Ishikawa (cell line): Measurements from ENCODE around the gene CYP2U1.

ENCODE experiments used
- CEBPB ChIP-seq: IDR thresholded peaks from 2 replicates; pipeline ENCODE4 v1.6.1; 2012
- CREB1 ChIP-seq: IDR thresholded peaks from 2 replicates; pipeline ENCODE4 v1.6.1; 2012; ENCODE audit warnings: low read depth
- EGR1 ChIP-seq: IDR thresholded peaks from 2 replicates; pipeline ENCODE4 v1.6.1; 2012
- EP300 ChIP-seq: IDR thresholded peaks from 2 replicates; pipeline ENCODE4 v1.6.1; 2012; ENCODE audit warnings: borderline replicate concordance
- FOXM1 ChIP-seq: IDR thresholded peaks from 2 replicates; pipeline ENCODE4 v1.6.1; 2012; ENCODE audit warnings: low read depth, borderline replicate concordance
- NFIC ChIP-seq: IDR thresholded peaks from 2 replicates; pipeline ENCODE4 v1.6.1; 2012
- RAD21 ChIP-seq: IDR thresholded peaks from 2 replicates; pipeline ENCODE4 v1.6.1; 2012; ENCODE audit warnings: low read depth
- TAF1 ChIP-seq: IDR thresholded peaks from 2 replicates; pipeline ENCODE4 v1.6.1; 2012; ENCODE audit warnings: low read depth, mild to moderate bottlenecking
- TCF12 ChIP-seq: IDR thresholded peaks from 2 replicates; pipeline ENCODE4 v1.6.1; 2012; ENCODE audit warnings: low read depth
- TEAD4 ChIP-seq: IDR thresholded peaks from 2 replicates; pipeline ENCODE4 v1.6.1; 2012
- YY1 ChIP-seq: IDR thresholded peaks from 2 replicates; pipeline ENCODE4 v1.6.1; 2012; ENCODE audit warnings: low read depth
- ZBTB7A ChIP-seq: IDR thresholded peaks from 2 replicates; pipeline ENCODE4 v1.6.1; 2012; ENCODE audit warnings: low read depth
- TF ChIP-seq, protein P1 (sequence below): IDR thresholded peaks from 2 replicates; pipeline ENCODE4 v1.6.1; 2012
- TF ChIP-seq, protein P2 (sequence below): IDR thresholded peaks from 2 replicates; pipeline ENCODE4 v1.6.1; 2012; ENCODE audit warnings: low read depth, mild to moderate bottlenecking
- TF ChIP-seq, protein P3 (sequence below): IDR thresholded peaks from 2 replicates; pipeline ENCODE4 v1.6.1; 2012

Gene CYP2U1

DNA sequence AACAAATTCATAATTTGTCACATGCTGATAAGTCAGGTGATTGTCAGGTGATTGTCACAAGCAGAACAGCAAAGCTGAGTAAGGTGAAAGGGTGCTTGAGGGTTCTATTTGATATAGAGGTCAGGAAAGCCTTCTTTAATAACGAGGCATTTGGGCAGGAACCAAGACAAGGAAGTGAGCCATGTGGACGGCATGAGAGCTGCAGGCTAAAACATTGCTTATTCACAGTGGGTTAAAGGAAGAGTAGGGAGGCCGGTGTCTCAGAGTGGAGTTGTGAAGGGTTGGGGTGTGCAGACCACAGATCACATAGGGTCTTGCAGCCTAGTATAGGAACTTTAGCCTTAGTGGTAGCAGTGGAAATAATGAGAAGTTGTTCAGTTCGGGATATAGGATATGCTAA is 31.3 kb upstream of the CYP2U1 start:
- TF ChIP-seq EP300 (no peak), TAF1 (no peak), YY1 (no peak), ZBTB7A (no peak), TEAD4 (no peak)
- TF ChIP-seq, protein P1, sequence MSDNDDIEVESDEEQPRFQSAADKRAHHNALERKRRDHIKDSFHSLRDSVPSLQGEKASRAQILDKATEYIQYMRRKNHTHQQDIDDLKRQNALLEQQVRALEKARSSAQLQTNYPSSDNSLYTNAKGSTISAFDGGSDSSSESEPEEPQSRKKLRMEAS = no peak
- TF ChIP-seq, protein P2, sequence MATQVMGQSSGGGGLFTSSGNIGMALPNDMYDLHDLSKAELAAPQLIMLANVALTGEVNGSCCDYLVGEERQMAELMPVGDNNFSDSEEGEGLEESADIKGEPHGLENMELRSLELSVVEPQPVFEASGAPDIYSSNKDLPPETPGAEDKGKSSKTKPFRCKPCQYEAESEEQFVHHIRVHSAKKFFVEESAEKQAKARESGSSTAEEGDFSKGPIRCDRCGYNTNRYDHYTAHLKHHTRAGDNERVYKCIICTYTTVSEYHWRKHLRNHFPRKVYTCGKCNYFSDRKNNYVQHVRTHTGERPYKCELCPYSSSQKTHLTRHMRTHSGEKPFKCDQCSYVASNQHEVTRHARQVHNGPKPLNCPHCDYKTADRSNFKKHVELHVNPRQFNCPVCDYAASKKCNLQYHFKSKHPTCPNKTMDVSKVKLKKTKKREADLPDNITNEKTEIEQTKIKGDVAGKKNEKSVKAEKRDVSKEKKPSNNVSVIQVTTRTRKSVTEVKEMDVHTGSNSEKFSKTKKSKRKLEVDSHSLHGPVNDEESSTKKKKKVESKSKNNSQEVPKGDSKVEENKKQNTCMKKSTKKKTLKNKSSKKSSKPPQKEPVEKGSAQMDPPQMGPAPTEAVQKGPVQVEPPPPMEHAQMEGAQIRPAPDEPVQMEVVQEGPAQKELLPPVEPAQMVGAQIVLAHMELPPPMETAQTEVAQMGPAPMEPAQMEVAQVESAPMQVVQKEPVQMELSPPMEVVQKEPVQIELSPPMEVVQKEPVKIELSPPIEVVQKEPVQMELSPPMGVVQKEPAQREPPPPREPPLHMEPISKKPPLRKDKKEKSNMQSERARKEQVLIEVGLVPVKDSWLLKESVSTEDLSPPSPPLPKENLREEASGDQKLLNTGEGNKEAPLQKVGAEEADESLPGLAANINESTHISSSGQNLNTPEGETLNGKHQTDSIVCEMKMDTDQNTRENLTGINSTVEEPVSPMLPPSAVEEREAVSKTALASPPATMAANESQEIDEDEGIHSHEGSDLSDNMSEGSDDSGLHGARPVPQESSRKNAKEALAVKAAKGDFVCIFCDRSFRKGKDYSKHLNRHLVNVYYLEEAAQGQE = no peak

DNA sequence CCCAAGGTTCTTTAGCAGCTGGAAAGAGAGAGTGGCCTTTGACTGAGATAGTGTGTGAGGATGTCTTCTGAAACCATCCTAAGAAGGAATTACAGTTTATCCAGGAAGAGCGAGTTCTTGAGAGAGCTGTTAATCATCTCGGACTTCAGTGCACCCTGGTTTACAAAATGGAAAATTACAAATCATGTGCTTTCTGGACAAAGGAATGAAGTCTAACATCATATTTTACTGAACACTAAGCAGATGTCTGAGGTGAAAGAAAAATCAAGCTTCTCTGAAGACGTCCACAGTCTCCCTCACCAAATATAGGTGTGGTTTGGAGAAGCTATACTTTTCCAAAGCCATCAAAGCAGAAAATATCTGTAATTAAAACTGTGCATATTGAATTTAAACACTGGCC is 30.8 kb upstream of the CYP2U1 start:
- TF ChIP-seq, protein P2 = no peak
- TF ChIP-seq TAF1 = no peak
- no peak for TF ChIP-seq ZBTB7A
- no peak for TF ChIP-seq CREB1
- TF ChIP-seq RAD21 = no peak
- TF ChIP-seq TCF12 = no peak
- TF ChIP-seq, protein P1 = no peak
- no peak for TF ChIP-seq EP300
- TF ChIP-seq, protein P3, sequence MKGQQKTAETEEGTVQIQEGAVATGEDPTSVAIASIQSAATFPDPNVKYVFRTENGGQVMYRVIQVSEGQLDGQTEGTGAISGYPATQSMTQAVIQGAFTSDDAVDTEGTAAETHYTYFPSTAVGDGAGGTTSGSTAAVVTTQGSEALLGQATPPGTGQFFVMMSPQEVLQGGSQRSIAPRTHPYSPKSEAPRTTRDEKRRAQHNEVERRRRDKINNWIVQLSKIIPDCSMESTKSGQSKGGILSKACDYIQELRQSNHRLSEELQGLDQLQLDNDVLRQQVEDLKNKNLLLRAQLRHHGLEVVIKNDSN = no peak
- no peak for TF ChIP-seq NFIC
- TF ChIP-seq CEBPB = no peak
- no peak for TF ChIP-seq YY1
- TF ChIP-seq TEAD4 = no peak
- no peak for TF ChIP-seq EGR1
- TF ChIP-seq FOXM1 = no peak

DNA sequence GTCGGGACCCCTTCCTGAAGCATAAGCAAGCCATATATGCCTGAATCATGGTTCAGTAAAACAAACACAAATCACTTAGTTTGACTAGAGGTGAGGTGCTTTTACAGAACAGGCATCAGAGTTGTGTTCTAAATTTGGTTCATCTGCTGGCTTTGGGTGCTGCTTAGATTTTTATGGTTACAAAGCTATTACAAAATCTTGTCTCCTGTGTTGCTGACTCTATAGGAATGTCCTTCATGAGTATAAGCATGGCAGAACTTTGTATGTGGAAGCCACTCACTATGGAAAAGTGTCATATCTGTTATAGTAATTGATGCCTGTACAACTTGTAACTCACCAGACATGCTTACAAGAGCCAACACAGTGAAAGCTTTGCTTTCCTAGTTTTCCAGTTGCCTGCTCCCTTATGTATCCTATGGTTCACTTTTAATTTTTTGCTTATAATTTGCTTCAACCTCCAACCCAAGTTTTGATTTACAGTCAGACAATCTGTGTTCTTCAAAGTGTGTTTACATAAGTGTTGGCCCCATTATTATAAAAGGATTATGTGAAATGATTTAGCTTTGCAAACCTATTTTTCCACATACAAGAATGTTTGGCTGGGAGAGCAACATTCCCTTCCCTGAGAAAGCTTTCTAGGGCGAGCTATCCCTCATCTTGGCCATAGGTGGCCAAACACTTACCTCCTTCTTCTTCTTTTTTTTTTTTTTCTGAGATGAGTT is 30.0 kb upstream of the CYP2U1 start:
- no peak for TF ChIP-seq FOXM1
- TF ChIP-seq, protein P1 = no peak
- TF ChIP-seq, protein P3 = no peak
- TF ChIP-seq, protein P2 = no peak
- TF ChIP-seq CEBPB = no peak
- TF ChIP-seq NFIC = no peak
- TF ChIP-seq TEAD4 = no peak
- TF ChIP-seq EP300 = no peak
- no peak for TF ChIP-seq TAF1
- TF ChIP-seq YY1 = no peak
- TF ChIP-seq CREB1 = no peak

DNA sequence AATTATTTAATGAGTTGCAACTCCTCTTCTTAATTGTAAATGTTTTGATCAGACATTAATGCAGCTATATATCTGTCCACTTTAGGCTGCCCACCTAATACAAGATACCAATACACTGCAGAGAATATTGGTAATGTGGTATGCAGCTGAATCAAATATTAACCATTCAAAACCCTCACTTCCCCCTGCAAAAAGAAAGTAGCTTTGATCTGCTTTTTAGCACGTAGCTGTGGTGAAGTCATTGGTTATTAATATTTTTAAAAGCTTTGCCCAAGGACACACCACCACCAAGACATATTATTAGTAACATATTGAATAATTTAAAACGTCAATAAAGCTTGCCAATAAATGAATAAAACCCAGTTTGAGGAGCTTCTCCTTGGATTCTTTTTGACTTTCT is 28.6 kb upstream of the CYP2U1 start:
- TF ChIP-seq ZBTB7A (no peak), TCF12 (no peak), CEBPB (no peak), CREB1 (no peak), TEAD4 (no peak), TAF1 (no peak), EP300 (no peak)
- TF ChIP-seq, protein P1 = no peak
